Endothelial cell of umbilical vein (primary cell): ENCODE measurements around the gene CAMLG. TPM values are rescaled to one million over a fixed set of nuclear protein-coding genes. Genes with fewer than 3 reads are reported as not detected.
A peak's percentile ranks its signal among the peaks of the same experiment; 100 is the strongest.

Experiments used
- BruUV-seq: library from RNA; stranded (reverse); fragments of 400-500 nt; replicated peaks from 2 replicates; lab custom pipeline; 2021; lab: Mats Ljungman, UMichigan
- CTCF ChIA-PET: fragments of 300-600, 350-600 bp; sonication (Branson Sonifier 250); formaldehyde crosslinking; loops from one replicate; lab custom pipeline; 2021; ENCODE audit warnings: antibody characterized with exemption, inconsistent platforms; lab: Charles Lee
- POLR2A ChIA-PET: fragments of 300-600, 350-600 bp; sonication (Branson Sonifier 250); formaldehyde crosslinking; loops from one replicate; lab custom pipeline; 2021; ENCODE audit warnings: antibody characterized with exemption, inconsistent platforms; lab: Charles Lee
- DNase-seq: peaks from one replicate; pipeline ENCODE4 v3.0.0-alpha.2; 2011; ENCODE audit warnings: low read depth, low spot score
- FAIRE-seq: peaks from 2 replicates; lab custom pipeline; 2011; peaks lifted over from hg19 to GRCh38; lab: Jason Lieb, UNC
- H2AFZ ChIP-seq: 2 replicates; pipeline ENCODE4 v1.6.0; 2012; ENCODE audit warnings: low read depth, low read length, control low read depth, inconsistent platforms
- H3K27ac ChIP-seq: 2 replicates; pipeline ENCODE4 v1.5.1; 2011; ENCODE audit warnings: low read depth, mild to moderate bottlenecking, control low read depth, low read length, moderate library complexity; ENCODE audit not compliant: insufficient read depth
- H3K27me3 ChIP-seq, 2 experiments: 2 replicates each; pipeline versions ENCODE4 v1.6.0 to v1.6.1; 2011; ENCODE audit warnings: low read length in 2 of 2, mixed read lengths in 1 of 2; ENCODE audit not compliant: control insufficient read depth in 2 of 2, insufficient read depth in 2 of 2
- H3K36me3 ChIP-seq, 2 experiments: 2 replicates in 1 of 2; 3 replicates in 1 of 2; pipeline ENCODE4 v1.5.1; 2011; ENCODE audit warnings: low read length in 2 of 2, mild to moderate bottlenecking in 1 of 2, moderate library complexity in 1 of 2; ENCODE audit not compliant: control insufficient read depth in 2 of 2, insufficient read depth in 2 of 2; ENCODE audit errors: extremely low read depth in 1 of 2
- H3K4me1 ChIP-seq: 3 replicates; pipeline ENCODE4 v1.5.1; 2011; ENCODE audit warnings: mild to moderate bottlenecking, low read length; ENCODE audit not compliant: control insufficient read depth, insufficient read depth; ENCODE audit errors: extremely low read depth
- H3K4me2 ChIP-seq: 2 replicates; pipeline ENCODE4 v1.6.1; 2011; ENCODE audit warnings: low read length, control low read depth, mixed read lengths; ENCODE audit not compliant: insufficient read depth
- H3K4me3 ChIP-seq, 3 experiments: fragments of 200-600 bp in 1 of 3; sonication (generic), shearing (Covaris generic) in 1 of 3; replicated peaks in 1 of 3; 2 replicates each; pipeline ENCODE4 v1.5.1; 2011 to 2016; ENCODE audit warnings: control low read depth in 3 of 3, low read length in 3 of 3, mild to moderate bottlenecking in 2 of 3, inconsistent platforms in 1 of 3, low read depth in 1 of 3, moderate library complexity in 1 of 3; ENCODE audit not compliant: insufficient read depth in 1 of 3
- H3K79me2 ChIP-seq: 2 replicates; pipeline ENCODE4 v1.6.0; 2012; ENCODE audit warnings: low read length, inconsistent platforms; ENCODE audit not compliant: control insufficient read depth, insufficient read depth
- H3K9ac ChIP-seq: replicated peaks from 2 replicates; pipeline ENCODE3; 2011; ENCODE audit warnings: low read length, control low read depth; ENCODE audit not compliant: insufficient read depth; ENCODE audit errors: extremely low read depth
- H3K9me1 ChIP-seq: replicated peaks from 3 replicates; pipeline ENCODE4 v1.6.0; 2011; ENCODE audit warnings: mild to moderate bottlenecking, low read length; ENCODE audit not compliant: control insufficient read depth, insufficient read depth; ENCODE audit errors: extremely low read depth
- H3K9me3 ChIP-seq: replicated peaks from 2 replicates; pipeline ENCODE4 v1.5.1; 2012; ENCODE audit warnings: low read length, inconsistent platforms; ENCODE audit not compliant: control insufficient read depth, insufficient read depth
- H4K20me1 ChIP-seq: replicated peaks from 2 replicates; pipeline ENCODE3; 2011; ENCODE audit warnings: mild to moderate bottlenecking, low read length; ENCODE audit not compliant: control insufficient read depth, insufficient read depth; ENCODE audit errors: extremely low read depth
- CTCF ChIP-seq, 2 donors: IDR thresholded peaks; 1 replicate in 1 of 2; 2 replicates in 1 of 2; pipeline ENCODE4 v1.5.1; 2011; ENCODE audit warnings: low read length in 2 of 2, mild to moderate bottlenecking in 2 of 2, moderate library complexity in 2 of 2, control low read depth in 1 of 2, inconsistent platforms in 1 of 2, low read depth in 1 of 2; ENCODE audit not compliant: insufficient read depth in 1 of 2; ENCODE audit errors: extremely low read depth in 1 of 2
- EZH2 ChIP-seq: IDR thresholded peaks from 2 replicates; pipeline ENCODE4 v1.6.1; 2012; ENCODE audit warnings: borderline replicate concordance, low read depth, mild to moderate bottlenecking, moderate library complexity, low read length, inconsistent platforms; ENCODE audit not compliant: severe bottlenecking
- FOS ChIP-seq: IDR thresholded peaks from 2 replicates; pipeline ENCODE4 v1.6.1; 2011; ENCODE audit warnings: mild to moderate bottlenecking, low read length, moderate library complexity, borderline replicate concordance; ENCODE audit not compliant: insufficient read depth
- GATA2 ChIP-seq: IDR thresholded peaks from 2 replicates; pipeline ENCODE4 v1.7.0; 2011; ENCODE audit warnings: low read depth, mild to moderate bottlenecking, moderate library complexity, mixed read lengths, low read length; ENCODE audit not compliant: insufficient read length, insufficient read depth
- JUN ChIP-seq: IDR thresholded peaks from 2 replicates; pipeline ENCODE4 v1.6.1; 2011; ENCODE audit warnings: borderline replicate concordance, low read depth; ENCODE audit not compliant: insufficient read length, insufficient read depth
- MAX ChIP-seq: IDR thresholded peaks from 2 replicates; pipeline ENCODE4 v1.6.1; 2011; ENCODE audit not compliant: insufficient read depth, insufficient read length
- MYC ChIP-seq: IDR thresholded peaks from one replicate; pipeline ENCODE4 v1.6.1; 2011; ENCODE audit warnings: mild to moderate bottlenecking, low read depth, low read length
- POLR2A ChIP-seq: IDR thresholded peaks from 2 replicates; pipeline ENCODE4 v1.6.1; 2012; ENCODE audit warnings: low read depth, mild to moderate bottlenecking, control low read depth, low read length
- POLR2AphosphoS5 ChIP-seq: IDR thresholded peaks from 2 replicates; pipeline ENCODE4 v1.6.1; 2012; ENCODE audit warnings: low read depth, mild to moderate bottlenecking, control low read depth, low read length, moderate library complexity; ENCODE audit not compliant: insufficient read depth
- dilution Hi-C: fragments of 300-500 bp; cut with MboI; formaldehyde crosslinking; loops from one replicate; pipeline ENCODE4 v1.15.0; 2019; ENCODE audit warnings: low sequenced_read_pairs; ENCODE audit not compliant: extremely low pct_ligation_motif_present
- intact Hi-C: fragments of 100-400 bp; cut with micrococcal nuclease; formaldehyde crosslinking; loops from one replicate; pipeline ENCODE4 v1.10.0; 2022
- polyA plus RNA-seq, 4 experiments: library from polyadenylated mRNA; depleted of rRNA in 3 of 4; stranded (reverse) in 3 of 4; unstranded in 1 of 4; fragments of >200 nt; gene quantifications; 2 replicates each; pipeline versions ENCODE4 v1.2.1 to v1.2.3, GENCODE V29; 2011 to 2012; ENCODE audit warnings: missing spikeins in 1 of 4
- total RNA-seq: library from RNA; stranded (reverse); gene quantifications from 2 replicates; pipeline ENCODE4 v1.2.3, GENCODE V29; 2021

CAMLG gene
- total and polyA plus RNA-seq, 2 donors (not counting 3 experiments of a cell fraction or from before 2014, with no cell fraction given): 14.7 to 33.3 TPM

DNA sequence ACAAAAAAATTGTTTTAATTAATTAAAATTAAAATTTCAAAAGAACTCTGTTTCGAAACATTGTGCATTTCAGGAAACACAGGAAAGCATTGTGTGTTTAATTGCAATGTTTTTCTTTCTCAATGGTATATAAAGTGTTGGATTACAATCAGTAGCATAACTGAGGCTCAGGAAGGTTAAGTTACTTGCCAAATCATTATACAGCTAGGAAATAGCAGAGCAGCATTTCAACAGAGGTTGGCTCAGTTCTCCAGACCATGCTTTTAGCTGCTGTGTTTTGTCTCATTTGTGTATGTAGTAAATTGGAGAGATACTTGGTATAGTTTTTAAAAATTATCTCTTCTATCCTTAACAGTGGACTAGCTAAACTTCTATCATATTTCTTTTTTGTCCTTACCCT lies 30.0 kb upstream of the CAMLG start:
- H2AFZ ChIP-seq: no peak overlapping the region
- no peak overlapping the region for H3K9ac ChIP-seq
- dilution Hi-C loops (no loop called here), intact Hi-C loops (no loop called here)
- H3K4me3 ChIP-seq: no peak overlapping the region
- no peak overlapping the region for H3K27ac ChIP-seq
- H4K20me1 ChIP-seq: no peaks in the 10 kb centered on the region
- no peak overlapping the region for H3K4me2 ChIP-seq
- no TSS peak for BruUV-seq
- no peaks in the 10 kb centered on the region for H3K9me1 ChIP-seq
- no peaks in the 10 kb centered on the region for H3K79me2 ChIP-seq
- POLR2A ChIA-PET: no interaction called here
- no peaks in the 10 kb centered on the region for H3K9me3 ChIP-seq
- TF ChIP-seq EZH2 (no peak), GATA2 (no peak), MAX (no peak), CTCF (IDR thresholded peaks at IDR 0.05; ENCODE audit: extremely low read depth in 1 of 2, insufficient read depth in 1 of 2, low read depth in 1 of 2, low read length in 2 of 2) (no peak), POLR2AphosphoS5 (no peak), POLR2A (no peak), JUN (no peak), MYC (no peak), FOS (no peak)
- CTCF ChIA-PET: no interaction called here
- no peaks in the 10 kb centered on the region for H3K27me3 ChIP-seq
- H3K36me3 ChIP-seq: peaks cover 11 to 13% of the 10 kb centered on the region in 2 experiments
- no peak for FAIRE-seq
- no peaks in the 10 kb centered on the region for H3K4me1 ChIP-seq
- peak; percentile 7 for DNase-seq
